GM18870 (cell line): ENCODE data around the gene ALOX12B.
A peak's percentile ranks its signal among the peaks of the same experiment; 100 is the strongest.
"Not testable (repeated sequence)": the region's sequence is repeated elsewhere in the genome, so short reads cannot be mapped to it uniquely, and the experiment has no call there.

ENCODE experiments used
- ATAC-seq: cut with Tn5 transposase; IDR thresholded peaks from one replicate; pipeline ENCODE4 v1.9.1; 2021; ENCODE audit warnings: moderate library complexity; ENCODE audit not compliant: unreplicated experiment

Gene ALOX12B

DNA sequence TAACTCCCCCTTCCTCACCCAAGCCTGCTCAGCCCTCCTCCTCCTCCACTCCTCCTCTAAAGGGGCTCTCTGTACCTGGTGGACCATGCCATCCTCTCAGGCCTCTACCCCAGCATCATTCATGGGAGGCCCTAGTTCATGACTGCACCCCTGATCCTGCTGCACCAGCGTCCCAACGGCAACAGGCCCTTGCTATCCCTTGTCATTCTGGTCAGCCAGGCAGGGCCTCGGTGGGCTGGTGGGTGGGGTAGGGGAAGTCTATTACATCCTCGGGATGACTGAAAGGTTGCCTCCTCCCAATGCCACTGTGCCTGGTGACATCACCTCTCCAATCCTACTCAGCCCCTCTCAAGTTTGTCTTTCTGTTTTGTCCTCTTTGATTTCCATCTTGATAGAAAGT lies 19.7 kb downstream of the ALOX12B start:
- no peak for ATAC-seq

DNA sequence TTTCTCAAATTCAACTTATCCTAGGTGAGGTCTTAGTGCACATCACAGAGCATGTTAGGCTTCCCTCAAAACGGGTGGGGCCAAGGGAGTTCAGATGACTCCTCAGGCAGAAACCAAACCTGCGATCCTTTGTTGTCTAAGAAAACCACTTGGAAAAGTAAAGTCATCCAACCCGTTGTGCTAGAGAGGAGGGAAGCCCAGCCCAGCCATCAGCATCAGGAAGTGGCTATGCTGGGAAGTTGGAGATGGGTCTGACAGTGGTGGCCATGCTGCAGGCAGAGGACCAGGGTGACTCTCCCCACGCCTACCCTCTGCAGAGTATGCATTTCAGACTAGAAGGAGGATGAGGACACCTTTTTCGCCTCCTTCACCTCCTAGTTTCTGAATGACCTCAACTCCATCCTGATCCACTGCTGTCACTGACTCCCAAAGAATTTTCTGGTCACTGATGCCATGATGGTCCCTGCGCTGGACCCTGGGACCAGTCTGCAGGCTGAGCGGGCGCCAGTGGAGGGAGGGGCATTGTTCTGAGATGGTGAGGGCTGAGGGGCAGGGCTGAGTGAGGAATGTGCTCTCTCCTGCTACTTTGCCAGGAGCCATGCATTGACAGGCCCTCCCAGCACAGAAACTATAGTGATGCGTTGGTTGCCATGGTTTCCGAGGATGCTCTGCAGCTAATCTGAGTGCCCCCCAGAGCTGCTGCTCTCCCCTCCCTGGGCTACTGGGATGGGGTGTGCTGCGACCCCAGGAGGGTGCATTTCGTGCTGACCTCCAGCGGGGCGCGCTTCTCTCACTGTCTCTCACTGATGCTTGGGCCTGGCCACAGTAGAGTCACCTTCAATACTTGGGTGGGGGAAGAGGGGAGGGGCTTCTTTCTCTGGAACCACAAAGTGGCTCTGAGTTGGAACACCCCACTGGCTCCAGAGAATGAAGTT lies 20.4 kb downstream of the ALOX12B start:
- no peak for ATAC-seq

DNA sequence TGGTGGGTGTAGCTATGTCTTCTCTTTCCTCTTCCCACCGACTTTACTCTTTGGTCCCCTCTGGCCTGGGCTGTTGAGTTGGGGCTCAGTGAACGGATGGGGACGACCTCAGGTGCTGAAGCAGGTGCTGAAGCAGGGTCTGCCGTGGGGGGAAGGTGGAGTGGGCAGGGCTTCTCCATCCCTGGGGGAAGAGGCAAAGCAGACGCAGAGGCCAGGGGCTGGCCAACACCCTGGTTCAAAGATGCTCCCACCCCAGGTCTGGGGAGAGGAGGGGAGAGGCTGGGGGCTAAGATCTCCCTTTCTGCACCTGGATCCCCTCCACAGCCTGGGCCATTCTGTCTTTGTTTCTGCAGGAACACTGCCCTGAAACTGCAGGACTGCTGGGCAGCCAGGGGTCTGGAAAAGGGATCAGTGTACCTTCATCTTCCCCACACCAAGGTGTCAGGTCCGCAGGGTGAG lies 22.9 kb downstream of the ALOX12B start:
- ATAC-seq, result no peak

DNA sequence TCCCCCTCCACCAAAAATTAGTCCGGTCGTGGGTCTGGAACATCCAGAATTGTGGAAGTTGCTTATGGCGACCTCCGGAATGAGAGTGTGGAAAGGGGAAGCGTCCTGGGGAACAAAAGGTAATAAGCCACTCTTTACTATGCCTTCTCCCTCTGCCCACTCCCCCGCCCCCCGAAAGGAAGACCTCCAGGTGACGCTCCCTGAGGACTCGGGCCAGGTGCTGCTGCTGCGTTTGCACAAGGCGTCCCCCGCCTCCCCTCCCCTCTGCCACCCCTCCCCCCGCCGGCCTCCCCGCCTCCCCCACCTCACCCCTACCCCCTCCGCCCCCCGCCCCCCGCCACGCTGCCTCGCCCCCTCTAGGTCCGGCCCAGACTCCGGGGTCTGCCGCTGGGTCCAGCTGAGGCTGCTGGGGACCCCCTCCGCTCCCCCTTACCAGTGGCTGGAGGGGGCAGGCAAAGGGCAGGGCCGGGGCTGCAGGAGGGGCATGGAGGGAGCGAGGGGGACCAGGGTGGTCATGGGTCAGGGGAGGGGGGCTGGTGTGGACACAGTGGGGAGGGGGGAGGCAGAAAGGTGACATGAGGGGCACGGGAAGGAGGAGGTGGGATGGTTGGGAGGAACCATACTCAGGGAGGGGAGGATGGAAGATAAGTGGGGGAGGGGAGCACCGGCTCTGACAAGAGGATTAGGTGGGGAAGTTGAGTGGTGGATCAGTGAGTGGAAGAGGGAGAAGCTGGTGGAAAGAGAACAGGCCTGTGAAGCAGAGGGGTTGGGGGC lies 23.6 kb downstream of the ALOX12B start:
- no peak for ATAC-seq

DNA sequence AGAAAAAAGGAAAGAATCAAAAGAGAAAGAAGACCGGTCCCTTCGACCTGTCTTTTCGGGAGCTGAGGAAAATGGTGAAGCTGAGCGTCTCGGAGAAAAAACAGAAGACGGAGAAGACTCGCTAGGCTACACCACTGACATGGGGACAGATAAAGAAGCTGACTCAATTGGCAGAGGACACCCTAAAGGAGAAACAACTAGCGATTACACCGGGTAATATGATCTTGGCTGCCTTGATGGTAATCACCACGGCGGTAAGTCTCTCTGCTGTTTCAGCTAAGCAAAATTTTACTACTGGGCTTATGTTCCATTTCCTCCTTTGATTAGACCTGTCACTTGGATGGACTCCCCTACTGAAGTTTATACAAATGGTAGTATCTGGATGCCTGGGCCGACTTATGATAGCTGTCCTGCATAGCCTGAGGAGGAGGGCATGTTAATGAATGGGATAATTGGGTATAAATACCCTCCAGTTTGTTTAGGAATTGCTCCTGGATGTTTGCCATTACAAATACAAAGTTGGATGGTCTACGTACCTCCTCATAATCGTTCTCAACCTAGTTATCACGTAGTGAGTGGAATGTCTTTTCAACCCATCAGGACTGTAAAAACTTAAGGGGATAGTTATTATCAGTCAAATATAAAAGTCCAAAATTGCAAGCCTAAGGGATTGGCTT lies 24.6 kb downstream of the ALOX12B start:
- no peak for ATAC-seq

DNA sequence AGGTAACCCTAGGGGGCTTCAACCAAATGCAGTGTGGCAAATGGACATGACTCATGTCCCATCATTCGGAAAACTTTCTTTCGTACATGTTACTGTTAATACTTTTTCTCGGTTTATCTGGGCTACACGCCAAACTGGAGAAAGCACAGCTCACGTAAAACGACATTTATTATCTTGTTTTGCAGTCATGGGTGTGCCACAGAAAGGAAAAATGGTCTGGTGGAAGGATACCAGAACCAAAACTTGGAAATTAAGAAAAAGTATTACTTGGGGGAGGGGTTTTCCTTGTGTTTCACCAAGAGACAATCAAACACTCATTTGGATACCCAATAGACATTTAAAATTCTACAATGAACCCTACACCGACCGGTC lies 25.1 kb downstream of the ALOX12B start:
- no peak for ATAC-seq

DNA sequence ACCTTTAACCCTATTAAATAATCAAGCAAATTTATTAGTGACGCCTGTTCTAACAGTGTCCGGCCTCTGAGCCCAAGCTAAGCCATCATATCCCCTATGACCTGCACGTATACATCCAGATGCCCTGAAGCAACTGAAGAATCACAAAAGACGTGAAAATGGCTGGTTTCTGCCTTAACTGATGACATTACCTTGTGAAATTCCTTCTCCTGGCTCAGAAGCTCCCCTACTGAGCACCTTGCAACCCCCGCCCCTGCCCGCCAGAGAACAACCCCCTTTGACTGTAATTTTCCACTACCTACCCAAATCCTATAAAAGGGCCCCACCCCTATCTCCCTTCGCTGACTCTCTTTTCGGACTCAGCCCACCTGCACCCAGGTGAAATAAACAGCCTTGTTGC lies 25.7 kb downstream of the ALOX12B start:
- ATAC-seq, result not testable (repeated sequence)

DNA sequence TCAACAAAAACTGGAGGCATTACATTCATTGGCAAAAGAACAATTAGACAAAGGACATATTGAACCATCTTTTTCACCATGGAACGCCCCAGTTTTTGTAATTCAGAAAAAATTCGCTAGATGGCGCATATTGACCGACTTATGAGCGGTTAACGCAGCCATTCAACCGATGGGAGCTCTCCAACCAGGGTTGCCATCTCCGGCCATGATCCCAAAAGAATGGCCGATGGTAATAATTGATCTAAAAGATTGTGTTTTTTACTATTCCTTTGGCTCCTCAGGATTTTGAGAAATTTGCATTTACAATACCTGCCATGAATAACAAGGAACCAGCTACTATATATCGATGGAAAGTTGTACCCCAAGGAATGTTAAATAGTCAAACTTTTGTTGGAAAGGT lies 27.2 kb downstream of the ALOX12B start:
- ATAC-seq, result no peak

DNA sequence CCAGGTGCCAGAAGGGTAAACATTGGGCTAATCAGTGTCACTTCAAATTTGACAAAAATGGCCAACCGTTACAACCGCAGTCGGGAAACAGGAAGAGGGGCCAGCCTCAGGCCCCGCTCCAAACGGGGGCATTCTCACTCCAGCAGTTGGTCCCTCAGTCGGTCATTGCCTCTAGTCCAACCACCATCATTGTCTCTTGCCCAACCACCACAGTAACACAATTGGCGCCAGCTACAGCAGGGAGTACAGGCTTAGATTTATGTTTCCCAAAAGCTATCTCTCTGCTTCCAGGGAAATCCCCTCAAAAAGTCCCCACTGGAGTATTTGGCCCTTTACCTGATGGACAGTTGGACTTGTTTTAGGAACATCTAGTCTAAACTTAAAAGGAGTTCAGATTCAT lies 28.4 kb downstream of the ALOX12B start:
- no peak for ATAC-seq

DNA sequence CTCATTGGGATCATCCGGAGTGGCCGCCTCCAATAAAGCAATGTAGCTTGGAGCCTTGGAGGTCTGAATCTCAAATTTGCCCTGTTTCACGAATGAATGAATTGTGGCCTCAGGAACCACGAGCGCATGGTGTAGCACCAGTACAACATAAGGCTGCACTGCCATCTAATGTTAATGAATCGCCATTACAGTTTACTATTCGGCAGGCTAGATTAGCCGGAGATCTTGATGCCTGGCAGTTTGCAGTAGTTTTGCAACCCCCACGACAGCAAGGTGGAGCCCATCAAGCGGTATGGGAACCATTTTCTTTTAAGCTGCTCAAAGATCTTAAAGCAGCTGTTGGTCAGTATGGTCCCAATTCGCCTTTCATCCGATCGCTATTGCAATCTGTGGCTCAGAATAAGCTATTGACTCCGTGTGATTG lies 29.8 kb downstream of the ALOX12B start:
- ATAC-seq, result no peak

DNA sequence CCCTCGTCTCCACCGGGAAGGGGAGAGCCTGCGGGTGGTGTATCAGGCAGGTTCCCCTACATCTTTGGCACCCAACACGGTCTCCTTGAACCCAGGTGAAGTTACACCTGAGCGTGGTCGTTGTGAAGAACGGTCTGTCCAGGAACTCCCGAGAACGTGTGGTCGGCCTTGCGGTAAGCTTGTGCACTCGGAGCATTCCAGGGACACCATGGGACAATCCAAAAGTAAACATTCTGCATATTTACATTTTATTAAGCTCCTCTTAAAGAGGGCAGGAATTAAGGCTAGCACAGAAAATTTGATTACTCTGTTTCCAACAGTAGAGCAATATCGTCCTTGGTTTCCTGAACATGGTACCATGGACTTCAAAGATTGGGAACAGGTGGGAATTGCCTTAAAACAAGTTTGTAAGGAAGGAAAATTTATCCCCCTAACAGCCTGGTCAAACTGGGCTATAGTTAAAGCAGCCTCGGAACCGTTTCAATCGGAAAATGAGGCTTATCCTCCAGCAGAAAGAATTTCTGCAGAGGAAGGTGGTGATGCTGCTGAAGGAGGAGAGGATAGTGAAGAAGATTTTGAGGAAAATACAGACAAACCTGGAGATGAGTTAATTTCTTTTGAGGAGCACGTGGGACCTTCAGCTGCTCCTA lies 30.4 kb downstream of the ALOX12B start:
- ATAC-seq, result no peak

DNA sequence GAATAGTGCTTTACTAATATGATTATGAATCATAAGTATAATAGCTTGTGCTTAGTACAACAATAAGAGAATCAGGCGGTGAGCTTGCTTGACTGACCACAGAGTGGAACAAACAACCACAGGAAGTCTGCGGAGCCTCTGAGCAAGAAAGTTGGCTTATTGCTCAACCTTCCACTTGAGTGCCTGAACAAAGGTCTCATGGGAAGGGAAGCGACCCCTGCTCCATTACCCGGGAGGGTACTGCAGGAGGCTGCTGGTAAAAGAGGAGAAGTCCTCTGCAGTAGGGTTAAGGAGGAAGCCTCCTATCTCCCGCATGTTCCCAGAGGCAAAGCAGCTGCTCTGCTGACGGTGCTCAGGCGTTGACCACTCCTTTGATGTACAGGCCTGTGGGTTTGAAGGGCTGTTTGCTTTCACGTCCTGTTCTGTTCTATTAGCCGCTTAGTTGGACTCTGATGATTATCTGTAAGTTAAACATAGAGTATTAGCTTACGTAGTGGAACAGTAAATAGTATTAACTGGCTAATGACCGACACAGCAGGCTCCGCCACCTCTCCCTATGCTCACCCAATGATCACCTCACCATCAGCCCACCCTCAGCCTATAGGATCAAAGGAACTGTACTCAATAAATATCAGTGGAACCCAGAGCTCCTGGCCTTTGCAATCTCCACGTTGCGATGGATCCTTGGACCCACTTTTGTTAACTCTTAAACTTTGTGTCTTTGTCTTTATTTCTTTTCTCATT lies 31.1 kb downstream of the ALOX12B start:
- ATAC-seq, result peak; percentile 54

DNA sequence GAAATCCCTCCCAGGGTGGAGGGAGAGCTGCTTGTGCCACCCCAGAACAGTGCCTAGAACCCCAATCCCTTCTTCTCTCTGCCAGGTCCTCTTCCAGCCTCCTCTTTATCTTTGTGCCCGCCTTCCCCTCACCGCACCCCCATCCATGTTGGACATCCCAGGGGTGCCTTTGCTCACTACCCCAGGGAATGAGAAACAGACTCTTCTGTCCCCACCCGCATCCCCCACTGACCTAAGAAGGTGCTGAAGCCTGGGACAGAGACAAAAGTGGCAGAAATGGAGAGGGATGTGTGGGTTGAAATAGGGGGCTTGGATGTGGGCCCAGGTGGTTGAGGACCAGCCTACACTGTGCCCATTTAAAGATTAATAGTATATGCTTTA lies 31.7 kb downstream of the ALOX12B start:
- ATAC-seq, result no peak

DNA sequence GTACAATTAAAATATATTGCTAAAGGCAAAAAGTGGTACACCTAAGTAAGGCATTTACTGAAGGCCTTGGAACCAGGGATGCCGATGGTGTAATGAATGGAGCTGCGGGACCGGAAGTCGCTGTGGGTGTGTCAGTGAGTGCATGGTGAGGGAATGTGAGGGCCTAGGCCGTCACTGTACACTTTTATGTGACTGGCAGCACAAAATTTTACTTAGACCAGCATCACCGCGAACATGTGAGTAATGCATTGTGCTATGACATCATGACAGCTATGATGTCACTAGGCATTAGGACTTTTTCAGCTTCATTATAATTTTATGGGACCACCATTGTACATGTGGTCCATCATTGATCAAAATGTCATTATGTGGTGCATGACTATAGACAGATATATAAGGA lies 33.9 kb downstream of the ALOX12B start:
- no peak for ATAC-seq

DNA sequence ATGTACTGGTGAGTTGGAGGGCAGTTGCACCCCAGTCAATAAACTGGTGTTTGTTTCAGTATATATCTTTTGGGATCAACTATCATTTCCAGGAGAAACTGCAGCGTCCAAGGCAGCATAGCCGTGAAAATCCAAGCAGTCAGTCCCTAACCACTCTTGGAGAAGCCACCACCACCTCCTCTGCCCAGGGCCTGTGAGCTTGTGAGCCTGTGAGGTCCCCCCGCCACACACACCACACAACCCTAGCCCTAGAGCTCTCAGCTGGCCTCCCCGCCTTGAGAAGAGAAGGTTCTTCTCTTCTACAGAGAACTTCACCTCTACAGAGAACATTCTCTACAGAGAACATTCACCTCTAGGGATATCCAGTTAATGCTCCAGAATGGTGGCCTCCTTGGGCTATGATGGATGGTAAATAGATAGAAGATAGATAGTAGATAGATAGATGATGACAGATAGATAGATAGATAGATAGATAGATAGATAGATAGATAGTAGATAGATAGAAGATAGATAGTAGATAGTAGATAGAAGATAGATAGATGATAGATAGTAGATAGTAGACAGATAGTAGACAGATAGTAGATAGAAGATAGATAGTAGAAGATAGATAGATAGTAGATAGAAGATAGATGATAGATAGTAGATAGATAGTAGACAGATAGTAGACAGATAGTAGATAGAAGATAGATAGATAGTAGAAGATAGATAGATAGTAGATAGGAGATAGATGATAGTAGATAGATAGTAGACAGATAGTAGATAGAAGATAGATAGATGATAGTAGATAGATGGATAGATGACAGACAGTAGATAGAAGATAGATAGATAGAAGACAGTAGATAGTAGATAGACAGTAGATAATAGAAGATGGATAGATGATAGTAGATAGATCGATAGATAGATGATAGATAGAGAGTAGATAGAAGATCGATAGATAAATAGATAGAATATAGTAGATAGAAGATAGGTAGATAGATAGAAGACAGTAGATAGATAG lies 35.0 kb downstream of the ALOX12B start:
- no peak for ATAC-seq

DNA sequence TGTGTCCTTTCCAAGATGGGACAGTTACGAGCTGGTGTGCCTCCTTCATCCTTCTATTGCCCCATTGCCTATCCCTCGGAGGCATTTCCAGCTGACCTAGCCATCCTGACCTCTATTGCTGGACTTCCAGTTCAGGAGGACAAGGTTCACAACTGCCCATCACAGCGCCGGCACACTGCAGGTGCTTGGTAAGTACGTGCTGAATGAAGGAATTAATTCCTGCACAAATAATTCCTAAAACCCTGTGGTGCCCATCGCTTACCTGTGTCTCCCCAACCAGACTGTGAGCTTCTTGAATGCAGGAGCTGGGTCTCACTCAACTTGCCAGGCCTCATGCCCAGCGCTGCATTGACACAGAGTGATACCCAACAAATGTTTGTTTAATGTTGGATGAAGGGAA lies 35.7 kb downstream of the ALOX12B start:
- ATAC-seq, result no peak

DNA sequence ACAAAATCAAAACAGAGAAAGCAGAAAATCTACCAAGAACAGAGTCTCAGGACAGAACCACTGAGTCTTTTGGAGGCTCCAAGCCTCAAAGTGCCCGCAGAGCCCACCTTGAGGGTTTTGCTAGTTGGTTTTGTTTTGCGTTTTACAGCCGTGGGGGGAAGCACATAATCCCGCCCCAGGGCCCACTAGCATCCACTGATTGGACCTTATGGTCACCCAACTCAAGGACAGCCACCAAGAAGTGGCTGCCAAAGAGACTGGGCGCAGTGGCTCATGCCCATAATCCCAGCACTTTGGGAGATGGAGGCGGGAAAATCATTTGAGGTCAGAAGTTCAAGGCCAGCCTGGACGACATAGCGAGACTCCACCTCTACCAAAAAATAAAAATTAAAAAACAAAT lies 38.8 kb downstream of the ALOX12B start:
- no peak for ATAC-seq

DNA sequence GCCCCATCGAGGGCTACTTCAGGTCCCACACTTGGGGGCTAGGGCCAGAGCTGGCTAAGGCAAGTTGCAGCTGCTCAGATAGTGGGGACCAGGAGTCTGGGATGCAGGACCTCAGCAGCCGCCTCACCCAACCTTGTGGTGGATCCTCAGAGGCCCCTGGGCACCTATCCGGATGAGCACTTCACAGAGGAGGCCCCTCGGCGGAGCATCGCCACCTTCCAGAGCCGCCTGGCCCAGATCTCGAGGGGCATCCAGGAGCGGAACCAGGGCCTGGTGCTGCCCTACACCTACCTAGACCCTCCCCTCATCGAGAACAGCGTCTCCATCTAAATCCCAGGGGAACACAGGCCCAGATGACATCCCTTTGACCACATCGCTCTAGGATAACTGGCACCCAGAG lies 39.3 kb downstream of the ALOX12B start:
- no peak for ATAC-seq

DNA sequence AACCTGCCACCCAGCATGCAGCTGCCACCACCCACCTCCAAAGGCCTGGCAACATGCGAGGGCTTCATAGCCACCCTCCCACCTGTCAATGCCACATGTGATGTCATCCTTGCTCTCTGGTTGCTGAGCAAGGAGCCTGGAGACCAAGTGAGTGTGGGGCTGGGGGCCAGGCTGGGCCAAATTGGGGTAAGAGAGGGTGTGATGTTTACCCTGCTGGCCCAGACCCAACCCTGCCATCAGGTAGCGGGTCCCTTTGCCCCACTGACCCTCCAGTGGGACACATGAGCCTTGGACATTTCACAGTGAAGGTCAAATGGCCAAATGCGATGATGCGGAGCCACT lies 39.8 kb downstream of the ALOX12B start:
- no peak for ATAC-seq
